SK-N-SH (cell line): ENCODE measurements around the gene COL8A1. TPM values are rescaled to one million over a fixed set of nuclear protein-coding genes. Genes with fewer than 3 reads are reported as not detected.

Experiments
- CTCF ChIA-PET: fragments of 300-600, 350-600 bp; formaldehyde crosslinking; extraction: SDS; loops from one replicate; lab custom pipeline; 2021; lab: Yijun Ruan, JAX
- POLR2A ChIA-PET: fragments of 350-600 bp; sonication (Branson Sonifier 250); formaldehyde crosslinking; extraction: SDS; loops from one replicate; lab custom pipeline; 2020; ENCODE audit warnings: antibody characterized with exemption, inconsistent platforms; lab: Yijun Ruan, JAX
- DNase-seq: peaks from one replicate; pipeline ENCODE4 v3.0.0; 2012
- H2AFZ ChIP-seq: fragments of 200-600 bp; sonication (generic); 2 replicates; pipeline ENCODE4 v1.8.1; 2016; ENCODE audit warnings: antibody characterized with exemption, mild to moderate bottlenecking, low read depth
- H3F3A ChIP-seq: fragments of 200-600 bp; sonication (generic); replicated peaks from 2 replicates; pipeline ENCODE3; 2016; ENCODE audit warnings: antibody characterized with exemption, mild to moderate bottlenecking; ENCODE audit not compliant: insufficient read depth
- H3K27ac ChIP-seq, 2 experiments: fragments of 200-500 bp in 1 of 2; fragments of 200-600 bp in 1 of 2; sonication (Bioruptor generic) in 1 of 2; sonication (generic), shearing (Covaris generic) in 1 of 2; 2 replicates each; pipeline versions ENCODE4 v1.5.1 to v1.6.1; 2014 to 2016; ENCODE audit warnings: low read depth in 2 of 2, inconsistent platforms in 1 of 2, low read length in 1 of 2, mild to moderate bottlenecking in 1 of 2, mixed read lengths in 1 of 2
- H3K27me3 ChIP-seq: fragments of 200-600 bp; sonication (generic), shearing (Covaris generic); 2 replicates; pipeline ENCODE4 v1.6.1; 2016; ENCODE audit warnings: mixed run types; ENCODE audit not compliant: insufficient read depth
- H3K36me3 ChIP-seq, 2 experiments: fragments of 200-500 bp in 1 of 2; fragments of 200-600 bp in 1 of 2; sonication (Bioruptor generic) in 1 of 2; sonication (generic) in 1 of 2; replicated peaks in 1 of 2; 2 replicates each; pipeline versions ENCODE3 to v1.5.1; 2014 to 2016; ENCODE audit warnings: low read length in 1 of 2, mild to moderate bottlenecking in 1 of 2; ENCODE audit not compliant: insufficient read depth in 2 of 2, control insufficient read depth in 1 of 2
- H3K4me1 ChIP-seq, 2 experiments: fragments of 200-500 bp in 1 of 2; fragments of 200-600 bp in 1 of 2; sonication (Bioruptor generic) in 1 of 2; sonication (generic), shearing (Covaris generic) in 1 of 2; 2 replicates each; pipeline versions ENCODE4 v1.5.1 to v1.6.1; 2014 to 2016; ENCODE audit warnings: low read depth in 1 of 2, low read length in 1 of 2, mixed run types in 1 of 2; ENCODE audit not compliant: insufficient read depth in 2 of 2, control insufficient read depth in 1 of 2
- H3K4me2 ChIP-seq: fragments of 200-600 bp; sonication (generic), shearing (Covaris generic); 2 replicates; pipeline ENCODE4 v1.6.1; 2017; ENCODE audit warnings: mixed run types
- H3K4me3 ChIP-seq, 2 experiments: fragments of 200-500 bp in 1 of 2; fragments of 200-600 bp in 1 of 2; sonication (Bioruptor generic) in 1 of 2; sonication (generic), shearing (Covaris generic) in 1 of 2; 2 replicates each; pipeline versions ENCODE4 v1.5.1 to v1.8.1; 2014 to 2016; ENCODE audit warnings: low read depth in 2 of 2, inconsistent platforms in 1 of 2, low read length in 1 of 2, mild to moderate bottlenecking in 1 of 2, mixed read lengths in 1 of 2, moderate library complexity in 1 of 2
- H3K79me2 ChIP-seq: fragments of 200-600 bp; sonication (generic); 2 replicates; pipeline ENCODE4 v1.8.1; 2017; ENCODE audit warnings: mild to moderate bottlenecking; ENCODE audit not compliant: insufficient read depth
- H3K9ac ChIP-seq: fragments of 200-600 bp; sonication (generic); 2 replicates; pipeline ENCODE4 v1.6.1; 2017; ENCODE audit warnings: mixed run types
- H3K9me2 ChIP-seq: fragments of 200-600 bp; sonication (generic); 2 replicates; pipeline ENCODE4 v1.6.1; 2017; ENCODE audit warnings: mixed run types
- H3K9me3 ChIP-seq: fragments of 200-600 bp; sonication (generic); 2 replicates; pipeline ENCODE4 v1.6.1; 2017; ENCODE audit warnings: mixed run types, mild to moderate bottlenecking, moderate library complexity
- H4K20me1 ChIP-seq: fragments of 200-600 bp; sonication (generic); 2 replicates; pipeline ENCODE4 v1.6.1; 2017; ENCODE audit warnings: mild to moderate bottlenecking, mixed run types; ENCODE audit not compliant: insufficient read depth
- CTCF ChIP-seq: fragments of 200-600 bp; sonication (generic); IDR thresholded peaks from 2 replicates; pipeline ENCODE4 v1.6.1; 2017; ENCODE audit warnings: antibody characterized with exemption, mild to moderate bottlenecking, moderate library complexity
- ELF1 ChIP-seq: IDR thresholded peaks from 2 replicates; pipeline ENCODE4 v1.4.0; 2012
- MEF2A ChIP-seq: IDR thresholded peaks from 2 replicates; pipeline ENCODE4 v1.4.0; 2012; ENCODE audit warnings: low read depth, borderline replicate concordance
- NFIC ChIP-seq: IDR thresholded peaks from 2 replicates; pipeline ENCODE4 v1.4.0; 2012; ENCODE audit warnings: borderline replicate concordance
- NRF1 ChIP-seq: IDR thresholded peaks from 2 replicates; pipeline ENCODE4 v1.6.1; 2012; ENCODE audit warnings: low read depth, mild to moderate bottlenecking, low read length
- RAD21 ChIP-seq: IDR thresholded peaks from 2 replicates; pipeline ENCODE4 v1.6.1; 2012; ENCODE audit warnings: mild to moderate bottlenecking, low read length
- REST ChIP-seq: IDR thresholded peaks from 2 replicates; pipeline ENCODE4 v1.6.1; 2012; ENCODE audit warnings: mild to moderate bottlenecking, low read depth, low read length, moderate library complexity
- RXRA ChIP-seq: IDR thresholded peaks from 2 replicates; pipeline ENCODE4 v1.4.0; 2012; ENCODE audit warnings: low read depth, mild to moderate bottlenecking, borderline replicate concordance
- SMC3 ChIP-seq: IDR thresholded peaks from 2 replicates; pipeline ENCODE4 v1.6.1; 2012; ENCODE audit warnings: low read depth, low read length, improper control_type of control experiment
- TEAD4 ChIP-seq: IDR thresholded peaks from 2 replicates; pipeline ENCODE4 v1.4.0; 2012; ENCODE audit warnings: mild to moderate bottlenecking, borderline replicate concordance; ENCODE audit not compliant: insufficient read depth
- WGBS: methylation state at CpG from one replicate; pipeline ENCODE4 v1.1.6; 2017; ENCODE audit warnings: low lambda C conversion rate; 5-methylcytosine and 5-hydroxymethylcytosine counted together
- polyA plus RNA-seq, 3 experiments: library from polyadenylated mRNA; depleted of rRNA; stranded (reverse); fragments of >200 nt; gene quantifications; 2 replicates each; pipeline ENCODE4 v1.2.3, GENCODE V29; 2012
- TF ChIP-seq, protein P1 (sequence below): fragments of 150-350 bp; IDR thresholded peaks from 2 replicates; pipeline ENCODE4 v1.6.1; 2017; ENCODE audit warnings: antibody characterized with exemption, low read length, low read depth, borderline replicate concordance

Gene COL8A1
- polyA plus RNA-seq, 1 of the 3 experiments (the other 2 are of a cell fraction): 4.0 TPM

GRCh38 chr3:99686955-99687612 lies 48.7 kb downstream of the COL8A1 start (continued):
- TF ChIP-seq NFIC (no peak), REST (no peak), ELF1 (no peak), MEF2A (no peak)
- TF ChIP-seq, protein P1, sequence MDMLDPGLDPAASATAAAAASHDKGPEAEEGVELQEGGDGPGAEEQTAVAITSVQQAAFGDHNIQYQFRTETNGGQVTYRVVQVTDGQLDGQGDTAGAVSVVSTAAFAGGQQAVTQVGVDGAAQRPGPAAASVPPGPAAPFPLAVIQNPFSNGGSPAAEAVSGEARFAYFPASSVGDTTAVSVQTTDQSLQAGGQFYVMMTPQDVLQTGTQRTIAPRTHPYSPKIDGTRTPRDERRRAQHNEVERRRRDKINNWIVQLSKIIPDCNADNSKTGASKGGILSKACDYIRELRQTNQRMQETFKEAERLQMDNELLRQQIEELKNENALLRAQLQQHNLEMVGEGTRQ: no peak

DNA sequence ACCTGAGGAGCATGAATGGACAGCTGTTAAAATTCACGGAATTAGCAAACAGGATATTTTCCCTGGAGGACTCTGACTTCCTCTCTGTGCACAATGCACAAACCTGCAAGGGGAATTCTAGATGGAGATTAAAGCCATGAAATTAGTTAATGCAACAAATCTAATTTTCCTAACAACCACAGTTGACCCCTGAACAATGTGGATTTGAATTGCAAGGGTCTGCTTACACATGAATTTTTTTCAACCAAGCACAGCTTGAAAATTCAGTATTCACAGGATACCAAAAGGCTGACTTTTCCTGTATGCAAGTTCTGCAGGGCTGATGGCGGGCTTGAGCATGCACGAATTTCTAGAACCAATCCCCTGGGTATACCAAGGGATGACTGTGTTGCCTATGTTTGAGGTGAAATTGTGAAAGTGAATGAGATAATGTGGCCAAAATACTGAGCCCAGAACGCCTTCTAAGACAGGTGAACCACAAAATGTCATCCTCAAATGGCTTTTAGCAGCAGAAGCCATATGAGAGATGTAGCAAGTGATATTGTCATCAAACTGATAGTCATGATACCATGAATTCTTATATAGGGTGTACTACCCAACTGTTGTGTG lies 52.5 kb downstream of the COL8A1 start:
- 14% methylated on average over 4 of the region's 4 CpGs for WGBS
- Histone ChIP-seq H3K9me2 (no peaks in the 10 kb centered on the region), H2AFZ (no peak overlapping the region), H3F3A (no peaks in the 10 kb centered on the region), H3K4me3 (no peak overlapping the region), H3K27ac (no peak overlapping the region), H3K79me2 (no peaks in the 10 kb centered on the region), H3K4me2 (no peak overlapping the region), H3K9me3 (no peaks in the 10 kb centered on the region), H3K4me1 (no peaks in the 10 kb centered on the region), H3K36me3 (no peaks in the 10 kb centered on the region), H3K9ac (no peak overlapping the region), H3K27me3 (peaks cover 18% of the 10 kb centered on the region; the same call in 1 of the 2 replicates), H4K20me1 (no peaks in the 10 kb centered on the region)
- ChIA-PET POLR2A (no interaction called here), CTCF (no interaction called here)
- TF ChIP-seq RXRA: no peak
- no peak for TF ChIP-seq RAD21
- no peak for TF ChIP-seq SMC3
- no peak for TF ChIP-seq NRF1
- no peak for TF ChIP-seq TEAD4
- TF ChIP-seq CTCF: no peak
- DNase-seq: no peak
